Activated CD4-positive, CD25-positive, alpha-beta regulatory T cell treated with anti-CD3 and anti-CD28 coated beads, Interleukin-2, amount 50 U/mL, for 72 hours (primary cell): ENCODE data around the gene SEPTIN5.
A peak's percentile ranks its signal among the peaks of the same experiment; 100 is the strongest.

Experiments used
- DNase-seq: peaks from one replicate; pipeline ENCODE4 v3.0.0; 2021

SEPTIN5 gene

DNA sequence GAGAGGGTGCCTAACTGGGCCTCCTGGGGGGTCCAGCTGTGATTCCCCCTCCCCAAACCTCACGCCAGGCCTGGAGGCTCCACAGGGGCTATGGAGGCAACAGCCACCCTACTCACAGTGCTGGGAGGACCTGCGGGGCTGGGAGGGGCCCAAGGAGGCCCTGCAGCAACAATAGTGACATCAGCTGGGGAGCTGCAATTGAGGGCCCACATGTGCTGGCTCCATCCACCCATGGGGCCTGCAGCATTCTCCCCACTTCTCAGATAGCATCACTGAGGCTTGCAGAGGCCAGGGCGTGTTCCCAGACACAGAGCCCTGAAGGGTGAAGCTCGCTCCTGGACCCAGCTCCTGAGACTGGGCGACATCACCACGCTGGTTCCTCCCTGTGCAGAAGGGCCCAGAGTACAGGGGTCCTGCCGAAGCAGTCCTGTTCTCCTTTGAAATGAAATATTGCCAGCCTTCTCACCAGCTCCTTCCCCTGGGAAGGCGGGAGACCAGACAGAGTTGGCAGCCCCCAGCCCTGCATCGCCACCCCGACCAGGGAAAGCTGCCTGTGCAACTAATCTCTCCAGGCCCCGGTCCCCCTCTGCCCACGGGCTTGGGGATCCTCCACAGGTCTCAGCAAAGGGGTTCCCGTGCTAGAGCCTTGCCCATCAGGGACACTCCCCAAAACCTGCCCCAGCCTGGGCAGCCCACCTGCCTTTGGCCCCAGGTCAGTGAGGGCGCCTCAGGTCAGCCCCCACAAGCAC, 37.4 kb downstream of the SEPTIN5 start:
- no peak for DNase-seq

DNA sequence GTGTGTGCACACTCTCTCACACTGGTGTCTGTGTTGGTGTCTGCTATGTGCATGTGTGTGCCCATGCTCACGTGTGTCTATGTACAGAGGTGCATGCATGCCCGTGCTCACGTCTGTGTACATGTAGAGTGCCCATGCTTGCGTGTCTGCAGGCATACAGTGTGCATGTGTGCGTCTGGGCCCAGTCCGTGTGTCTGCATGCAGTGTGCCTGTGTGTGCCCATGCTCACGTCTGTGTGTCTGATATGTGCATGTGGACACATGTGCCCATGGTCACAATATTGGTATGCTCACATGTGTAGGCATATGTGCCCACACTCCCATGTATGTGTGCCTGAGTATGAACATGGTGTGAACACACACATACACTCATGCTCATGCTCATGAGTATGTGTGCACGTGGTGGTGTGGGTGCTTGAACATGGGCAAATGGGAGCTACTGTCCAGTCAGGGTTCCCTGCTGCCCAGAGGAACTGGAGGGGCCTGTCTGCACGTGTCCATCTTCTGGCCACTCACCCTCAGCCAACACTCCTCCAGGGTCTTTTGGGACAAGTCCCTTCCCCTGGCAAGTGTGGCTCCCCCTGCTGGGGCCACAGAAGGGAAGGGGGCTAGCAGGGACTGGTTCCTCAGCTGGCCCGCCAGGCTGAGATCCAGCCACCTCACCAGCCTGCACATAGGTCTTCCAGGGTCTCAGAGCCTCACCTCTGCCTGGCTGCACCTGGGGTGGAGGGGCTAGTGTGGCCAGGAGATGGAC, 39.0 kb downstream of the SEPTIN5 start:
- no peak for DNase-seq

DNA sequence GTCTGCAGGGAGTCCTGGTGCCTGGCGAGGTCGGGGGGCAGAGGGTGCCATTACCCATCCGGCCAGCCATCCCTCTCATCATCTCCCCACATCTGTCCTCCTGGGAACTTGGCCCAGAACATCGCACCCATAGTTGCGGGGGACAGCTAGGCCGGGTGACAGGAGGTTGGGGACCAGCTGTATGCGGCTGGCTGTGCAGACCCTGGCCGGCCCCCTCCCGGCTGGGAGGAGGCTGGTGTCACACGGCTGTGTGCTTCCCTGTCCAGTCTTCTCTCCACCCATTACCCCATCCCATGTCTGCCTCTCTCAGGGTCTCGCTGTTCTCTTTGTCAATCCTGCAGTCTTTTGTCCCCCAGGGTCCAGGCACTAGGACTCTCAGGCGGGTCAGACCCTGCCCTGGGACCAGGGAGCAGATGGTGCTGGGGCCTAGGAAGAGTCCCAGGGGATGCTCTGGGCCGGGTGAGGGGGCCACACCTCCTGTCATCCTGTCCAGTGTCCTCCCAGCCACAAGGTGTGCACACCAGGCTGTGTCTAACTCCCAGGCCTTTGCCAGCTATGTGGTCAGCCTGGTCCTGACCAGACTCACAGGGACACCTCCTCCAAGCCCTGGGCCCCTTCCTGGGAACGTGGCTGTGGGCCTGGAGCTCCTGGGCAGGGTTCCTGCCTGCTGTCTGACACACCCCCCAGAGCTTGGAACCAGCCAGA, 39.8 kb downstream of the SEPTIN5 start:
- DNase-seq = no peak

DNA sequence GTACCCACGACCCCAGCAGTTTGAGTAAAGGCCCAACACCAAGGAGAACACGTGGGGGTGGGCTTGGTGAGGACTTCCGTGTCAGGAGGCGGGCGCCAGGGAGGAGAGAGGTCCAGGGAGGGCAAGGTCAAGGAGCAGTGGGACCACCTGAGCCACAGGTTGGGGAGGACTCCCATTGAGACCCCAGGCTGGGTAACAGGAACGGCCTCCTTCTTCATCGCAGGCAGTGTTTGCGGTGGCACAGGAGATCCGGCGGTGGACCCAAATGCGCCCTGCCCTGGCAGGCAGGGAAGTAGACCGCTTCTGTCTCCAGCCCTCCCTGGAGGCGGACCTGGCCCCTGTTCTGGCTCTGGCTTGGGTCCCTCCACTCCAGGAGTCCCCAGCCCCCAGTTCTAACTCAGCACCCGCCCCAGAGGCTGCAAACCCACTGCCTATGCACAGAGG, 40.4 kb downstream of the SEPTIN5 start:
- DNase-seq = no peak

DNA sequence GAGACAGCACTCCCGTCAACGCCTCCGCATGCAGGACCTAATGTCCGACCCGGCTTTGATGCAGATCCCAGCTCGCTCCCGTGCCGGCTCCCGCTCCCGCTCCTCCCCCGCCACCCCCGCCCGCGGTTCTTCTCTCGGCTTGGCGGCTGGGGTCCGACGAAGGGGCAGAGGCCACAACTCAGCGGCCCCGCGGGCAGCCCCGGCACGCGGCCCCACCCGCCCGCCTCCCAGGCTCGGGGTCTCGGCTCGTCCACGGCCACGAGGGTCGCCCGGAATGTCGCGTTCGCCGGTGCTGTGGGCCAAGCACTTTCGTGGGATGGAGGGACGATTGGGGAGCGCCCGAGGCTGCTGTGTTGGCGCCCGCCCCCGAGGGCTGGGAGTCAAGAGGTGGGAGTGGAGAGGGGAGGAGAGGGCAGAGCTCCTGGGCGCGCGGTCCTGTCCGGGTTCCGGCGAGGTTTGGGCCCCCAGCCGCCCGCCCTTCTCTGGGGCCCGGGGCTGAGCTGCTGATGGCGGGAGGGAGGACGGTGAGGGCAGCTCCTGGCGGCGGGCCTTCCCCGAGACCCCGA, 40.9 kb downstream of the SEPTIN5 start:
- DNase-seq = no peak

DNA sequence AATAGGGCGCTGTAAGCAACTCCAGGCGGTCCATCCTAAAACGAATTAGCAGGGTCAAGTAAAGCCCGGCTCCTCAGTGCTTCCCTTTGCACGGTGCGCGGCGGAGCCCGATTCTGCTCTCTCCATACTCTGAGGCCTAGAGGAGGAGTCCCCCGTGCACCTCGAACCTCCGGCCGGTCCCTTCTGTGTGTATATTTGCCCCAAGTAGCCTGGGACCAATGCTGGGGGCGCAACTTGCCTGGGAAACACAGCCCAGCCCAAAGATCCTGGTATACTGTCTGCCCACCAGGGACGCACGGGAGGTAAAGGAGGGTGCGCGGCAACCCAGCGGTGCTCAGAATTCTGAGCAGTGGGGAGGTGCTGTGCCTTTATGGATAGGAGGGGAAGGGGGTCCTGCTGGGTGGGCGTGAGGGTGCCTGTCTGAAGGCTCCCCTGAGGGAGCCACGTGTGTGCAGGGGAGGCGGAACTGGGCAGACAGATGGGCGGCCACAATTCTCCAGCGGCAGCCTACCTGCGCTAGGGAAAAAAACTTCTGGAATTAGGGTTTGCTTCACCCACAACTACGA, 41.5 kb downstream of the SEPTIN5 start:
- no peak for DNase-seq

DNA sequence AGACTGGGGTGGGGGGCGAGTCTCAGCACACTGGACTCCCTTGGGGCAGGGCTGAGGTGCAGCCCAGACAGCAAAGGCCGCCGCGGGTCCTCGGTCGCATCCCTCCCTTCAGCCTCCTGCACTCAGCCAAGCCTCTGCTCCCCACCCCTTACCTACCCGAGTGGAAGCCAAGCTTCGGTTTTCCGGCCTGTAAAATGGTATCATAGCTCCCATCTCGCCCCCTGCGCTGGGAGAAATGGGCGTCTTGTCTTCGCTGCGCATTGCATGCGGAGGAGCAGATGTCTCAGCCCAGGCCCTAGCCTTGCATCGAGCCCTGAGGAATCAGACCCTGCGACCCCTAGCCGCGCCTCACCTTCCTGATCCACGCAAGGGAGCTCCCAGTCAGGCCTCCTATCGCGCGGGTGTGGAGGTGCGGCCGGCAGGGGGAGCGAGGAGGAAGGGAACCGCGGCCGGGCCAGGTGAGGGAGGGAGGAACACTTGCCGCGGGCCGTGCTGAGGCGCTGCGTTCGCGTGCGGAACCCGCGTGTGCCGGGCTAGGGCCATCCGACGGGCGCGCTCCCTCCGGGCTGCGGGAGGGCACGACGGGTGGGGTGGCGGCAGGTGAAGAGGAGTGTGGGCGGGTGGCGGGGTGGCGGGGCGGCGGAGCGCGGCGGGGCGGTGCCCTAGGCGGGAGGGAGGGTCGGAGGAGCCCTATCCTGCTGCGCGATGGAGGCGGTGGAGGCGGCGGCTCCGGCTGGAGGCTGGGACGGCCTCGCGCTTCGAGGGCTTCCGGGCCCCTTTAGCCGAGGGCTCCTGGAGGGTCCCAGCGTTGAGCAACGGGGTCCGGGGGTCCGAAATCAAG, 42.2 kb downstream of the SEPTIN5 start:
- peak; percentile 61 for DNase-seq

DNA sequence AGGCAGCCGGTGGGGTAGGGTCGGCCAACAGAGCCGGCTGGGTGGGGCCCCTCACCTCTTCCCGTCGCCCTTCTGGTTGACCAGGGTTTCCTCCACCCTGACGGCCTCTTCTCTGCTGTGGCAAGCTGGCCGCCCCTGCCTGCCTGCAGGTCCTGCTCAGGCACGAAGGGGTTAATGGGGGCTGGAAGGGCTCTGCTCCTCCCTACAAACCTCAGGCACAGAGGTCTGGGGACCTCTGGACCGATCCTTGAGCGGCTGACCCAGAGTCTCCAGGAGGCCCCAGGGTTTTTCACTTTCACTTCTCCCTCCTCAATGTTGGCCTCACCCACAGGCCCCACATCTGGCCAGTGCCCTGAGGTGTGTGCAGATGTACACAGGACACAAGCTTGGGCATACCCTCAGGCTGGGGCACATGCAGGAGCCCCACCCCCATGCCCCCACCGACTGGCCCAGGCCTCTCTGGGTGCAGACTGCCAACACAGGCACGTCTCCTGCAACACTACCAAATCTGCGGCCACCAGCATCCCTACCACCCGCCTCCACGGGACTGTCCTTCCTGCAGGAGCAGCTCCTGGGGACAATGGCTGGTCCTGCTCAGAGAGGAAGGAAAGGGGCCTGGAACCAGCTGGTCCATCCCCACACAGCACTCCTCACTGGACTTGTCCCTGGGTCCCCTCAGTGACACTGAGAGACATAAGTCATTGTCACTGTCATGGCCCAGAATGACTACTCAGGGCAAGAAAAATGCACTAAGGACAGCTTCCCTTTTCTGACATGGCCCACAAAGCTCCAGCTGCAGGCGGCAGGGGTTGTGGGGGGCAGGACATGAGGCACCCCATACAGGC, 43.1 kb downstream of the SEPTIN5 start:
- no peak for DNase-seq

DNA sequence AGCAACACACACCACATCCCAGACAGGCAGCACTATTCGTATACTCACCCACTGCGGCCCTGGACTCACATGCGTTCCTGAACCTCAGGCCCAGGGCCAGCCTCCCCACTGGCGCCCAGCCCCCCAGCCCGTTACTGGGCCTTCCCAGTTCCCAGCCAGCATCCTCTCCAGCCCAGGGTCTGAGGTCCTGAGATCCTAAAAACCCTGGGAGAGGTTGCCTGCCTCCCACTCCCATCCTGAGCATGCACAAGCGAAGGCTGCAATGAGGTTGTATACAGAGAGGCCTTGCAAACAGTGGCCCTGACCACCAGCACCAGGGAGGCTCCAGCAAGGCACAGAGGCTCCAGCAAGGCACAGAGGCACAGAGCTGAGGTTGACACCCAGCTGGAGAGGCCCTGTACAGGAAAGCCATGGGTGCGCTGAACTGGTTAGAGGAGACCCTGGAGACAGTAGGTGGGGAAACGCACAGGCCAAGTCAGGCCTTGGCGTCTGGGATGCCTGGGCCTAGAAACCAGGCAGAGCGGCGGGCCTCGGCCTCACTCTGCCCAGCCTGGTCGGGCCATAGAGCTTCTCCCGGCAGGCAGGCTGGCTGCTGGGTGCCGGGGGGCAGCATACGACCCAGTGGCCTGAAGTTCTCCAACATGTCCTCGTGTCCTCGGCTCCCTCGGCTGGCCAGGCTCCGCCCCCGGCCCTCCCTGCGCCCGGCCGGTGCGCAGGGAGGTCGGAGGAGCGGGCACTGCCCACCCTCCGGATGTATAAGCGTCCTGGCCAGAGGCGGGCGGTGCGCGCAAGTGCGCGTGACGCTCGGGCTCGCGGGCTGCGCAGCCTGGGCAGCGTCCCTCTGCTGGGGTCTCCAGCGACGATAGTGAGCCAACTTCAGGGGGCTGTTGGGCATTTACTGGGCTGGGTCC, 43.9 kb downstream of the SEPTIN5 start:
- no peak for DNase-seq

DNA sequence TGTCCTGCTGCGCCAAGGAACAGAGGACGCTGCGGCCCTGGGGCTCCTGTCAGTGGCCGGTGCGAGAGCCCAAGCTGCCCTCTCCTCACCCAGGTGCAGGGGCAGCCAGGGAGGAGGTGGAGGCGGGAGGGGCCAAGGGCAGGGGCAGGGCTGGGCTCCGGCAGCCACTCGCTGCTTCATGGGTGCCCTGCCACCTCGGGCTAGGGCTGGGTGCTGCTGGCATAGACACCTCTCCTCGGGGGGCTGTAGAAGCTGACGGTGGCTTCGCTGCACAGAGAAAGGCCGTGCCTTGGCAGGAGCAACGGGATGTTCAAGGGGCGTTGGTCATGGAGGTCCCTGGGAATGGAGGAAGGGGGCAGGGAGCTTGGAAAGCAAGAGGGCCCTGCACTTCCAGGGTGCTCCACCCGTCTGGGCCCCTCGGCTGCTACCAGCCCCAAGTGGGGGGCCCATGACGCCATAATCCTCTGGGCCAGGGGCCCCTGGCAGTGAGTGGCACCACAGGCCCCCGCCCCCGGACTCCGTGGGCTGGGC, 44.7 kb downstream of the SEPTIN5 start:
- no peak for DNase-seq

DNA sequence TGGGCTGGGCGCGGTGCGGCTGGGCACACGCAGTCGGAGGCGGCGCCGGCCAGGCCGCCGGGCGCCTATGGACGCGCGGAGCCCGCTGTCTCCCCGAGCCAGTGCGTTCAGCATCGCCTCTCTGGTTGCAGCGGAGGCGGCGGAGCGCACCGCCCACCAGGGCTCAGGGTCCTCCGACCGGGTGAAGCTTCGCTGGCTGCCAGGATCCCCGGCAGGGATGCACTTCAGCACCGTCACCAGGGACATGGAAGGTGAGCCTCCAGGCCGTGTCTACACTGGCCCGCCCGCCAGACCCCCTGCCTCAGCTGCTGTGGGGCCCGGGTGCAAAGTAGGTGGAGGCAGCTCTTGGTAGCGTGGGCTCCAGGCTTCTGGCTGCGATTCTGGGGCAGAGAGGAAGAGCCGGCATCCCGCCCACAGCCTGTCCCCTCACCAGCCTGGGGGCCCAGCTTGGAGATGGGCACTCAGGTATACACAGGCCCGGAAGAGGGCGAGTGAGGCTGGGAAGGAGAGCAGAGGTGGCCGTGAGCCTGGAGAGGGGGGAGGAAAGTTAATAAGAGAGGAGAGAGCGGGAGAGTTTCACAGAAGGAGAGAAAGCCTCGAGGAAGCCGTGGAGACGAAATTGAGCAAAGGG, 45.2 kb downstream of the SEPTIN5 start:
- DNase-seq = no peak

DNA sequence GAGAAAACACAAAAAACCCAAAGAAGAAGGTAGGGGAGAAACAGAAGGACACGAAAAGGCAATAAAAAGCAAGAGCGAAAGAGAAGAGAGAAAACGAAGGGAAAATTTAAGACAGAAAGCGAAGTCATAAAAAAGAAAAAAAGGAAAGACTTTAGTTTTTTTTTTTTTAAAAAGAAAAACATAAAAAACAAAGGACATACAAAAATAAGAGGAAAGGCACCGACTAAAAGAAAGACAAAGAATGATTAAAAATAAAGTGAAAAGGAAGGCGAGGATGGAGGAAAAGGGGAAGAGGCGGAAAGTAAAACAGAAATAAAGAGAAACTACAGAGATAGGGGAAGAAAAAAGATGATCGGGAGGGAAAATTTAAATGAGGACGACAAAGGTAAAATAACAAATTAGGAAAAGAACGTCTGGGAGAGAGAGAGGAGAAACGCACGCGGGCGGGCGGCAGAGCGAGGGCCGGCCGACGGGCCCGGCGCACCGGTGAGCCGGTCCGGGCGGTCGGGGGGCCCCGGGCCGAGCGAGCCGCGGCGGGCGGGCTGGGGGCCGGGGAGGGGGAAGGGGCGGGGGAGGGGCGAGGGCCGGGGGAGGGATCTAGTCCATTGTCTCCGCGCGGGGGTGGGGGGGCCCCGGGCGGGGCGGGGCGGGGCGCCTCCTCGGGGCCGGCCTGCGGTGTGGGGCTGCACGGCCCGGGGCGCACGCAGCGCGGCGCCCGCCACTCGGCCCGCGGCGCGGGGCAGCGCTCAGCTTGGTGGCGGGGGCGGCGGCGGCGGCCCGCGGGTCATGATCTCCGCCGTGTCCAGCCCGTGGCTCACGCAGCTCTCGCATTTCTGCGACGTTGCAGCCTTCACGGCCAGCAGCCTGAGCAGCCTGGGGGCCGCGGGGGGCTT, 46.0 kb downstream of the SEPTIN5 start, which contains the start of gene TBX1:
TBX1 (plus strand) TSS at position 721 of the 893 bp plus-strand sequence; CDS start at position 787, 66 bp downstream.
- DNase-seq = no peak

DNA sequence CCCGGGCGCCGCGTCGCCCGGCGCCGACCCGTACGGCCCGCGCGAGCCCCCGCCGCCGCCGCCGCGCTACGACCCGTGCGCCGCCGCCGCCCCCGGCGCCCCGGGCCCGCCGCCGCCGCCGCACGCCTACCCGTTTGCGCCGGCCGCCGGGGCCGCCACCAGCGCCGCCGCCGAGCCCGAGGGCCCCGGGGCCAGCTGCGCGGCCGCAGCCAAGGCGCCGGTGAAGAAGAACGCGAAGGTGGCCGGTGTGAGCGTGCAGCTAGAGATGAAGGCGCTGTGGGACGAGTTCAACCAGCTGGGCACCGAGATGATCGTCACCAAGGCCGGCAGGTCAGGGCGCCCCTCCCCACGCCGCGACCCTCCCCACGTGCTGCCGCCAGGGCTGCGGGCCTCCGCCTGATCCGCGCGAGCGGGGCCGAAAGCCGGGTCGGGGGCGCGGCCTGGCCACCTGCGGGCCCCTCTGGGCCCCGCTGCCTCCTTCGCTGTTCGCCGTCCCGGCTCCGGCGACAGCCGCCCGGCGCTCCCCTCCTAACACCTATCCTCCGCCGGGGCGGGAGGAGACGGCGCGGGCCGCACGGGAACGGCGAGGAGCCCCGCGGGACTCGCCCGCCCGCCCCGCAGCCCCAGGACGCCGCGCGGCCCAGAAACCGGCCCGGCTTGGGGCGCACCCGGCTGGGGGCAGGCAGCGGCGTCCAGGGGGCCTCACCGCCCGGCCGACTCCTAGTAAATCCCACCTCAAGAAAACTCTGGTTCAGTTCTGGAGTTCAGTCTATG, 46.8 kb downstream of the SEPTIN5 start:
- DNase-seq = no peak

DNA sequence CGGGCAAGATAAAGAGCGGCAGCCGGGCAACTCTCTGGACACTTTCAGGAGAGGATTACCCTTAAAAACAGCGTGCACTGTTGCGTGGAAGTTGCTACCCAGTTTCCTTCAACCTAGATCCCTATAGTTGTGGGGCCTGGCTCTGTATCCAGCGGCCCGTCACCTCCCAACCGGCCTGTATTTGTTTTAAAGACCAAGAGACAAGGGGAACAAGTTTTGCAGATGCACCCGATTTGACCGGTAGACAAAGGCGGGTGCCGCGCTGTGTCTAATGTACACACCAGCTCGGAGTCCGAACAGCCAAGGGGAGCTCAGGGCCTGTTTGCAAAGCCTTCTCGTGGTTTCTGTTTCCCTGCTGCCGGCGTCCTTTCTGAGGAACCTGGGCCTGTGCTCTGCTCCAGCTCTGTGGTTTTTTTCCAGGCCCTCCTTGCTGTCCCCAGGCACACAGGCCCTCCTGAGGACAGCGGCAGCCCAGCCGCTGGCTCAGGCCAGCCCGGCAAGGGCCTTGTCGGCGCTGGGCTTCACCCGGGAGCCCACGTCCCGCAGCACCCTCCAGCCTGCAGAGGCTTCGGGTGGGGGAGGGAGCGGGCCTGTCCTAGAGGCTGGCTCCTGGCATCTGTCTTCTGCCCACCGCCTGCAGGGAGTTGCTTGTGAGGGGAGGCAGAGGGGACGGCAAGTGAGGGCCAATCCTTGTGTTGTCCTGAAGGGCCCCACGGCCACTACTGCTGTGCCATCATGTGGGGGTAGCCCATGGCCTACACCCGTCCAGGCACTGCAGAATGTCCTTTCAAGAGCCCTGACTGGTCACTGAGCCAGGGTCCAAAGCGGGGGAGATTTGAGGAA, 47.6 kb downstream of the SEPTIN5 start:
- no peak for DNase-seq

DNA sequence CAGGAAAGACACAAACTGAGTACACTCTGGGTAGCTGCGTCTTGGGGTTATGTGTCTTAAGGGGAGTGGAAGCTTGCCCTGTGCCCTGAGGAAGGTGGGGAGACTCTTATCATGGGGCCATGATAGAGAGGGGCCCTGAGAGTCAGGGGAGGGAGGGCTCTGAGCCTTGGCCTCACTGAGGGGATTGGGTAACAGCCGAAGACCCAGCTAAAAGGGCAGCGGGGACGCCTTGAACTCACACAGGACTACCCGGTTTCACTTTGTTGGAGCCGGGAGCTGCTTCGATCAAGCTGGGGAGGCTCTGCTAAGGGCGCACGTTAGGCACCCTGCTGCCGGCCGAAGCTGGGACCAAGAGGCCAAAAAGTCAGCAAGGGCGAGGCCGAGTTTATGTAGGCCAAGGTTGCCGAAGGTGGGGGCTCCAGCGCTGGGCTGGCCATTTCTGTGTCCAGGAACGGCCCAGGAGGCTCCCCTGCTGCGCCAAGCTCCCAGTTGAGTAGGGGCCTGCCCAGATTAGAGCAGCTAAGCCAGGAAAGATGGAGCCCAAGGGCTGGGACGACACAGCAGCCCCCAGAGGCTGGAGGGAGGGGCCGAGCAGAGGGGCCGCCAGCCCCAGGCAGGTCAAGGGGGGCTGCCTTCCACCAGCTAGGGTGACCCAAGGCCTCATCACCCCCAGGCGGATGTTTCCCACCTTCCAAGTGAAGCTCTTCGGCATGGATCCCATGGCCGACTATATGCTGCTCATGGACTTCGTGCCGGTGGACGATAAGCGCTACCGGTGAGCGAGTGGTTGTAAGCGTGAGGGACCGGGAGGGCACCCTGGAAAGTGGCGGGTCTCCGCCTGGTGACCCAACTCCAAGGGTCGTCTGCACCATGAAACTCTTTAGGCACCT, 48.5 kb downstream of the SEPTIN5 start:
- DNase-seq = no peak
